Endothelial cell of umbilical vein (primary cell): ENCODE measurements around the gene F2. TPM values are rescaled to one million over a fixed set of nuclear protein-coding genes. Genes with fewer than 3 reads are reported as not detected.

ENCODE experiments used
- BruUV-seq: library from RNA; stranded (reverse); fragments of 400-500 nt; replicated peaks from 2 replicates; lab custom pipeline; 2021; lab: Mats Ljungman, UMichigan
- CTCF ChIA-PET: fragments of 300-600, 350-600 bp; sonication (Branson Sonifier 250); formaldehyde crosslinking; loops from one replicate; lab custom pipeline; 2021; ENCODE audit warnings: antibody characterized with exemption, inconsistent platforms; lab: Charles Lee
- POLR2A ChIA-PET: fragments of 300-600, 350-600 bp; sonication (Branson Sonifier 250); formaldehyde crosslinking; loops from one replicate; lab custom pipeline; 2021; ENCODE audit warnings: antibody characterized with exemption, inconsistent platforms; lab: Charles Lee
- DNase-seq: peaks from one replicate; pipeline ENCODE4 v3.0.0-alpha.2; 2011; ENCODE audit warnings: low read depth, low spot score
- FAIRE-seq: peaks from 2 replicates; lab custom pipeline; 2011; peaks lifted over from hg19 to GRCh38; lab: Jason Lieb, UNC
- H2AFZ ChIP-seq: 2 replicates; pipeline ENCODE4 v1.6.0; 2012; ENCODE audit warnings: low read depth, low read length, control low read depth, inconsistent platforms
- H3K27ac ChIP-seq: 2 replicates; pipeline ENCODE4 v1.5.1; 2011; ENCODE audit warnings: low read depth, mild to moderate bottlenecking, control low read depth, low read length, moderate library complexity; ENCODE audit not compliant: insufficient read depth
- H3K27me3 ChIP-seq, 2 experiments: 2 replicates each; pipeline versions ENCODE4 v1.6.0 to v1.6.1; 2011; ENCODE audit warnings: low read length in 2 of 2, mixed read lengths in 1 of 2; ENCODE audit not compliant: control insufficient read depth in 2 of 2, insufficient read depth in 2 of 2
- H3K36me3 ChIP-seq, 2 experiments: 2 replicates in 1 of 2; 3 replicates in 1 of 2; pipeline ENCODE4 v1.5.1; 2011; ENCODE audit warnings: low read length in 2 of 2, mild to moderate bottlenecking in 1 of 2, moderate library complexity in 1 of 2; ENCODE audit not compliant: control insufficient read depth in 2 of 2, insufficient read depth in 2 of 2; ENCODE audit errors: extremely low read depth in 1 of 2
- H3K4me1 ChIP-seq: 3 replicates; pipeline ENCODE4 v1.5.1; 2011; ENCODE audit warnings: mild to moderate bottlenecking, low read length; ENCODE audit not compliant: control insufficient read depth, insufficient read depth; ENCODE audit errors: extremely low read depth
- H3K4me2 ChIP-seq: 2 replicates; pipeline ENCODE4 v1.6.1; 2011; ENCODE audit warnings: low read length, control low read depth, mixed read lengths; ENCODE audit not compliant: insufficient read depth
- H3K4me3 ChIP-seq, 3 experiments: fragments of 200-600 bp in 1 of 3; sonication (generic), shearing (Covaris generic) in 1 of 3; replicated peaks in 1 of 3; 2 replicates each; pipeline ENCODE4 v1.5.1; 2011 to 2016; ENCODE audit warnings: control low read depth in 3 of 3, low read length in 3 of 3, mild to moderate bottlenecking in 2 of 3, inconsistent platforms in 1 of 3, low read depth in 1 of 3, moderate library complexity in 1 of 3; ENCODE audit not compliant: insufficient read depth in 1 of 3
- H3K79me2 ChIP-seq: 2 replicates; pipeline ENCODE4 v1.6.0; 2012; ENCODE audit warnings: low read length, inconsistent platforms; ENCODE audit not compliant: control insufficient read depth, insufficient read depth
- H3K9ac ChIP-seq: replicated peaks from 2 replicates; pipeline ENCODE3; 2011; ENCODE audit warnings: low read length, control low read depth; ENCODE audit not compliant: insufficient read depth; ENCODE audit errors: extremely low read depth
- H3K9me1 ChIP-seq: replicated peaks from 3 replicates; pipeline ENCODE4 v1.6.0; 2011; ENCODE audit warnings: mild to moderate bottlenecking, low read length; ENCODE audit not compliant: control insufficient read depth, insufficient read depth; ENCODE audit errors: extremely low read depth
- H3K9me3 ChIP-seq: replicated peaks from 2 replicates; pipeline ENCODE4 v1.5.1; 2012; ENCODE audit warnings: low read length, inconsistent platforms; ENCODE audit not compliant: control insufficient read depth, insufficient read depth
- H4K20me1 ChIP-seq: replicated peaks from 2 replicates; pipeline ENCODE3; 2011; ENCODE audit warnings: mild to moderate bottlenecking, low read length; ENCODE audit not compliant: control insufficient read depth, insufficient read depth; ENCODE audit errors: extremely low read depth
- EZH2 ChIP-seq: IDR thresholded peaks from 2 replicates; pipeline ENCODE4 v1.6.1; 2012; ENCODE audit warnings: borderline replicate concordance, low read depth, mild to moderate bottlenecking, moderate library complexity, low read length, inconsistent platforms; ENCODE audit not compliant: severe bottlenecking
- FOS ChIP-seq: IDR thresholded peaks from 2 replicates; pipeline ENCODE4 v1.6.1; 2011; ENCODE audit warnings: mild to moderate bottlenecking, low read length, moderate library complexity, borderline replicate concordance; ENCODE audit not compliant: insufficient read depth
- GATA2 ChIP-seq: IDR thresholded peaks from 2 replicates; pipeline ENCODE4 v1.7.0; 2011; ENCODE audit warnings: low read depth, mild to moderate bottlenecking, moderate library complexity, mixed read lengths, low read length; ENCODE audit not compliant: insufficient read length, insufficient read depth
- JUN ChIP-seq: IDR thresholded peaks from 2 replicates; pipeline ENCODE4 v1.6.1; 2011; ENCODE audit warnings: borderline replicate concordance, low read depth; ENCODE audit not compliant: insufficient read length, insufficient read depth
- MYC ChIP-seq: IDR thresholded peaks from one replicate; pipeline ENCODE4 v1.6.1; 2011; ENCODE audit warnings: mild to moderate bottlenecking, low read depth, low read length
- POLR2A ChIP-seq: IDR thresholded peaks from 2 replicates; pipeline ENCODE4 v1.6.1; 2012; ENCODE audit warnings: low read depth, mild to moderate bottlenecking, control low read depth, low read length
- POLR2AphosphoS5 ChIP-seq: IDR thresholded peaks from 2 replicates; pipeline ENCODE4 v1.6.1; 2012; ENCODE audit warnings: low read depth, mild to moderate bottlenecking, control low read depth, low read length, moderate library complexity; ENCODE audit not compliant: insufficient read depth
- dilution Hi-C: fragments of 300-500 bp; cut with MboI; formaldehyde crosslinking; loops from one replicate; pipeline ENCODE4 v1.15.0; 2019; ENCODE audit warnings: low sequenced_read_pairs; ENCODE audit not compliant: extremely low pct_ligation_motif_present
- intact Hi-C: fragments of 100-400 bp; cut with micrococcal nuclease; formaldehyde crosslinking; loops from one replicate; pipeline ENCODE4 v1.10.0; 2022
- polyA plus RNA-seq, 4 experiments: library from polyadenylated mRNA; depleted of rRNA in 3 of 4; stranded (reverse) in 3 of 4; unstranded in 1 of 4; fragments of >200 nt; gene quantifications; 2 replicates each; pipeline versions ENCODE4 v1.2.1 to v1.2.3, GENCODE V29; 2011 to 2012; ENCODE audit warnings: missing spikeins in 1 of 4
- total RNA-seq: library from RNA; stranded (reverse); gene quantifications from 2 replicates; pipeline ENCODE4 v1.2.3, GENCODE V29; 2021
- TF ChIP-seq, protein P1 (sequence below): IDR thresholded peaks from 2 replicates; pipeline ENCODE4 v1.6.1; 2011; ENCODE audit not compliant: insufficient read depth, insufficient read length
- TF ChIP-seq, protein P2 (sequence below), 2 donors: IDR thresholded peaks; 1 replicate in 1 of 2; 2 replicates in 1 of 2; pipeline ENCODE4 v1.5.1; 2011; ENCODE audit warnings: low read length in 2 of 2, mild to moderate bottlenecking in 2 of 2, moderate library complexity in 2 of 2, control low read depth in 1 of 2, inconsistent platforms in 1 of 2, low read depth in 1 of 2; ENCODE audit not compliant: insufficient read depth in 1 of 2; ENCODE audit errors: extremely low read depth in 1 of 2

F2 gene
- total and polyA plus RNA-seq, 2 donors (not counting 3 experiments of a cell fraction or from before 2014, with no cell fraction given): 0.04 TPM; not detected in 1

DNA sequence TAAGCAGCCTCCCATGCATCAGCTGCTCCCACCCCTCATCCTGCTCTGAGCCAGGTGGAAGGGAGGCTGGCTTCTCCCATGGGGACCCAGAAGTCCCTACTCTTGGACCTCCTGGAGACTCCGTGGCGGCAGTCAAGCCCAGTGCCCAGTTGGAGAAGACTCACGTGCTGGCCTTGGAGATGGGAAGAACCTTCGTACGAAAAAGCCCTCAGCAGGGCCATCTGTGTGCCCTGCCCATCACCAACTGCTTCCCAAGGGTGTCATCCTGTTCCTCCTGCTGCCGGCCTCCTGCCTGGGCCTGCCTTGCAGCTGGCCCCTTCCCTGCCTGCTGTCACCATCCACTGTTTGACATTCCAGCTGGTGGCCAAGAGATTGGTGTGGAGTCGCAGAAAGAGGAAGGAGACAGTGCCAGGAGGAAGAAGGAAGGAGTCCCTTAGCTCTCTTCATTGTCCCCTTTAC is 46.6 kb upstream of the F2 start:
- H3K9me3 ChIP-seq: no peaks in the 10 kb centered on the region
- H3K4me3 ChIP-seq: no peak overlapping the region
- FAIRE-seq (no peak), DNase-seq (no peak)
- ChIA-PET POLR2A (no interaction called here), CTCF (no interaction called here)
- H3K9ac ChIP-seq: no peak overlapping the region
- intact Hi-C loops: no loop called here
- H3K36me3 ChIP-seq: peaks cover 13 to 37% of the 10 kb centered on the region in 2 experiments
- H4K20me1 ChIP-seq: no peaks in the 10 kb centered on the region
- H3K9me1 ChIP-seq: no peaks in the 10 kb centered on the region
- dilution Hi-C loops: no loop called here
- H2AFZ ChIP-seq: no peak overlapping the region
- H3K4me1 ChIP-seq: no peaks in the 10 kb centered on the region
- no peak overlapping the region for H3K27ac ChIP-seq
- no peaks in the 10 kb centered on the region for H3K79me2 ChIP-seq
- H3K27me3 ChIP-seq: no peaks in the 10 kb centered on the region
- TSS peak; percentile 31 for BruUV-seq
- TF ChIP-seq, protein P1, sequence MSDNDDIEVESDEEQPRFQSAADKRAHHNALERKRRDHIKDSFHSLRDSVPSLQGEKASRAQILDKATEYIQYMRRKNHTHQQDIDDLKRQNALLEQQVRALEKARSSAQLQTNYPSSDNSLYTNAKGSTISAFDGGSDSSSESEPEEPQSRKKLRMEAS: no peak
- TF ChIP-seq GATA2 (no peak), JUN (no peak), MYC (no peak), POLR2A (no peak), EZH2 (no peak), POLR2AphosphoS5 (no peak), FOS (no peak)
- TF ChIP-seq, protein P2, sequence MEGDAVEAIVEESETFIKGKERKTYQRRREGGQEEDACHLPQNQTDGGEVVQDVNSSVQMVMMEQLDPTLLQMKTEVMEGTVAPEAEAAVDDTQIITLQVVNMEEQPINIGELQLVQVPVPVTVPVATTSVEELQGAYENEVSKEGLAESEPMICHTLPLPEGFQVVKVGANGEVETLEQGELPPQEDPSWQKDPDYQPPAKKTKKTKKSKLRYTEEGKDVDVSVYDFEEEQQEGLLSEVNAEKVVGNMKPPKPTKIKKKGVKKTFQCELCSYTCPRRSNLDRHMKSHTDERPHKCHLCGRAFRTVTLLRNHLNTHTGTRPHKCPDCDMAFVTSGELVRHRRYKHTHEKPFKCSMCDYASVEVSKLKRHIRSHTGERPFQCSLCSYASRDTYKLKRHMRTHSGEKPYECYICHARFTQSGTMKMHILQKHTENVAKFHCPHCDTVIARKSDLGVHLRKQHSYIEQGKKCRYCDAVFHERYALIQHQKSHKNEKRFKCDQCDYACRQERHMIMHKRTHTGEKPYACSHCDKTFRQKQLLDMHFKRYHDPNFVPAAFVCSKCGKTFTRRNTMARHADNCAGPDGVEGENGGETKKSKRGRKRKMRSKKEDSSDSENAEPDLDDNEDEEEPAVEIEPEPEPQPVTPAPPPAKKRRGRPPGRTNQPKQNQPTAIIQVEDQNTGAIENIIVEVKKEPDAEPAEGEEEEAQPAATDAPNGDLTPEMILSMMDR (IDR thresholded peaks at IDR 0.05; ENCODE audit: extremely low read depth in 1 of 2, insufficient read depth in 1 of 2, low read depth in 1 of 2, low read length in 2 of 2): no peak
- no peak overlapping the region for H3K4me2 ChIP-seq
